GM12872 (cell line): ENCODE data around the gene MUS81.

Experiments
- TF ChIP-seq, protein P1 (sequence below): IDR thresholded peaks from 3 replicates; pipeline ENCODE4 v1.5.1; 2011; ENCODE audit warnings: low read depth, mild to moderate bottlenecking, low read length, moderate library complexity; ENCODE audit not compliant: insufficient read depth

The MUS81 gene

GRCh38 chr11:65883786-65884715, 23.8 kb downstream of the MUS81 start:
- TF ChIP-seq, protein P1, sequence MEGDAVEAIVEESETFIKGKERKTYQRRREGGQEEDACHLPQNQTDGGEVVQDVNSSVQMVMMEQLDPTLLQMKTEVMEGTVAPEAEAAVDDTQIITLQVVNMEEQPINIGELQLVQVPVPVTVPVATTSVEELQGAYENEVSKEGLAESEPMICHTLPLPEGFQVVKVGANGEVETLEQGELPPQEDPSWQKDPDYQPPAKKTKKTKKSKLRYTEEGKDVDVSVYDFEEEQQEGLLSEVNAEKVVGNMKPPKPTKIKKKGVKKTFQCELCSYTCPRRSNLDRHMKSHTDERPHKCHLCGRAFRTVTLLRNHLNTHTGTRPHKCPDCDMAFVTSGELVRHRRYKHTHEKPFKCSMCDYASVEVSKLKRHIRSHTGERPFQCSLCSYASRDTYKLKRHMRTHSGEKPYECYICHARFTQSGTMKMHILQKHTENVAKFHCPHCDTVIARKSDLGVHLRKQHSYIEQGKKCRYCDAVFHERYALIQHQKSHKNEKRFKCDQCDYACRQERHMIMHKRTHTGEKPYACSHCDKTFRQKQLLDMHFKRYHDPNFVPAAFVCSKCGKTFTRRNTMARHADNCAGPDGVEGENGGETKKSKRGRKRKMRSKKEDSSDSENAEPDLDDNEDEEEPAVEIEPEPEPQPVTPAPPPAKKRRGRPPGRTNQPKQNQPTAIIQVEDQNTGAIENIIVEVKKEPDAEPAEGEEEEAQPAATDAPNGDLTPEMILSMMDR = no peak

DNA sequence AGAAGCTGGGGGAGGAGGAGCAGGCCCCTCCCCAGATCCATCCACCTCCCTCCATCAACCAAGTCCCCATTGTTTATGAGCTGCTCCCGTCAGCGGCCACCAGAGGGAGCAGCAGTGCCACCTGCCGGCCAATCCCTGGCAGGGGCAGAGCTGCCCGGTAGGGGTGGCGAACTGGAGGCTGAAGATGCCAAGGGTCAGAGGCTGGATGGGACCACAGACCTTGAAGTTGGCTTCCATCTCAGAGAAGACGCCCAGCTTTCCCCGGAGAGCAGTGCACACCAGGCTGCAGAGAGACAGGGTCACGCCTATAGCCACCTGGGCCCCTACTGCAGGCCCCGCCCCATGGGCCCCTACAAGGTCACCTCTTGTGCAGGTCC, 24.5 kb downstream of the MUS81 start:
- TF ChIP-seq, protein P1 = peak; percentile 100

DNA sequence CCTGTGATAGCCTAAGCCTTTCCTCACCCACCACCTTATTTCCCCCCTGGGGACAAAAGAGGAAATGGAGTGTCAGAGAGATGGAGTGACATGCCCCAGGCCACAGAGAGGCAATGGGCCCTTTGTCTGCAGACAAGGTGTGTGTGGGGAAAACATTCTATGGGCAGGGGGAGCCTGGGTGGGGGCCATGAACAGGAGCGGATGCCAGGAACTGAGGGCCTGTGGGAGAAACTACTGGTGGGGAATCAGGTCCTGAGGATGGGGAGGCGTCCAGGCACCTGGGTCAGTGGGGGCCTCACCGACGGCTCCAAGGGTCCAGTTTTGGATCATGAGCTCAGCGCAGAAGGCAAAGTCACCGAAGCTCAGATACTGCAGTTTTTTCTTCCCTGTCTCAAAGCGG, 25.0 kb downstream of the MUS81 start:
- TF ChIP-seq, protein P1 = no peak

DNA sequence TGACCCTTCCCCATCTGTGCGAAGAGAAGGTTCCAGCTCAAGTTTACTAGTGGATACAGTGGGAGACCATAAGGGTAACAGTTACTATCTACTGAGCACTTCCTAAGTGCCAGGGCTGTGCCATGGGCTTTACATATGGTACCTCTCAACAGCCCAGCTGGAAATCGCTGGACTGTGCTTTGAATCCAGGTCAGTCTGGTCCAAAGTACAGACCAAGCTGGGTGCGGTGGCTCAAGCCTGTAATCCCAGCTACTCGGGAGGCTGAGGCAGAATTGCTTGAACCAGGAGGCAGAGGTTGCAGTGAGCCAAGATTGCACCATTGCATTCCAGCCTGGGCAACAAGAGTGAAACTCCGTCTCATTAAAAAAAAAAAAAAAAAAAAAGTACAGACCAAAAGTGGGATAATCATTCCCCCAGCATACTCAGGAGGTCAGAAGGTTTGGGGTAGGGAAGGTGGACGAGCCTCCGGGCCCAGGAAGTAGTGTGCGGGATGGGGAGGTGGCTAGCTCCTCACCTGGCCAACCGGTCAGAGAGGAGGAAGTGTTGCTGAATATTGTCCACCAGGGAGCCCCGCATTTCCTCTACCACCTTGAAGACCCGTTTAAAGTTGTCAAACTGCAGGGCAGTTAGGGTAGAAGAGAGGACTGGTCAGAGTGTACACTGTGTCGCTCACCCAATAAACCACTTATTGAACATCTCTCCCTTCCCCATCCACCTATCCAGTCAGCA, 25.7 kb downstream of the MUS81 start:
- TF ChIP-seq, protein P1 = no peak

- TF ChIP-seq, protein P1 = no peak
These were observed 26.8 kb downstream of the MUS81 start for GRCh38 chr11:65886826-65887722.

DNA sequence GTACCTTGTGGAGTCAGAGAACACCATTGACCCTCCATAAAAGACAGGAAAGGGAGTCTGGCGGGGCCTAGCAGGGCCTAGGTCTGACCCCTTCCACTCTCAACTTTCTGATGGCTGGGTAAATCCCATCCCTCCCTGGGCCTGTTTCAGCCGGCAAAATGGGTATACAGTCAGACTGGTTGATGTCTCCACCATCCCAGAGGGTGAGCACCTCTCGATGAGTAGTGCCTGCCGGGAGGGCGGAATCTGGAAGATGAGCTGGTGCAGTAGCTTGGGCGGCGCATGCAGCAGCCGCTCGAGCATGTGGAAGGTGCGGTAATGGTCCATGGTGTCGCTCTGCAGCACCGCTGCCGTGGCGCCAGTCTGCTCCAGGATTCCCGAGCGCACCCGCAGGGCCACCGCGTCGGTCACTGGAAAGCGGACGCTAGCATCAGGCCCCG, 27.5 kb downstream of the MUS81 start:
- TF ChIP-seq, protein P1 = no peak
